ENCODE data around the gene TMEM108.

TMEM108 gene

DNA sequence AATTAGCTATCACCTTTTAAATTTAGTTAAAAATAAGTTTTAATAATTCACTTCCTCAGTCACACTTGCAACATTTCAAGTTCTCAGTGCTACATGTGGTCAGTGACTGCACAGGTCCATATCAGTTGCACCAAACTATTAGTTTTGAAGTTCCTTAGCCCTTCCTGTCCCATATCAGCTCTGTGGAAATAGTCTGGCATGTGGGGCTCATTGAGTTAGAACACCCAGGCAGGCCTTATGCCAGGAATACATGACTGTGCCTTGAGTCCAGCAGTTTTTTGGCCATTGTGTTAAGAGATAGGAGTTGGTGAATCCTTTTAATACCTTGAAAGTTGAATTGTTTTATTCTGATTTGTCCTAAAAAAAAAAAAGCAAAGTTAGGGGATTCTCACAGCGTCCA lies 207.9 kb downstream of the TMEM108 start:
- DNase-seq = no peak

DNA sequence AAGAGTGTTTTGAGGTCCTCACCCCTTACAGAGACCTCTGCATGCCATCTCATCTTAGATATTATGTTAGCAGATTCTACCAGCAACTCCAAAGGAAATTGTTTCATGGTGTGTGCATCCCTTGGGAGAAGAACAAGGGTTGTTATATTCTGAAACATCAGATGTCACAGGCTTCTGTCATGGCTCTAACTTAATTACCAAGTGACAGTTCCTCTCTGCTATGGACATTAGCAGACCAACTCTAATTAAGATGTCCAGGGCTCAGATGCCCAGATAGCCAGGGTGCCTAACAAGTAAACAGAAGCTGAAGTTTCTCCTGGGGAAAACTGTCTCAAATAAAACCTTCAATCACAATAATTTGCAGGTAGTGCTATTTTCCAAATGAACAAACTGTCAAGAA lies 208.6 kb downstream of the TMEM108 start:
- DNase-seq = no peak

DNA sequence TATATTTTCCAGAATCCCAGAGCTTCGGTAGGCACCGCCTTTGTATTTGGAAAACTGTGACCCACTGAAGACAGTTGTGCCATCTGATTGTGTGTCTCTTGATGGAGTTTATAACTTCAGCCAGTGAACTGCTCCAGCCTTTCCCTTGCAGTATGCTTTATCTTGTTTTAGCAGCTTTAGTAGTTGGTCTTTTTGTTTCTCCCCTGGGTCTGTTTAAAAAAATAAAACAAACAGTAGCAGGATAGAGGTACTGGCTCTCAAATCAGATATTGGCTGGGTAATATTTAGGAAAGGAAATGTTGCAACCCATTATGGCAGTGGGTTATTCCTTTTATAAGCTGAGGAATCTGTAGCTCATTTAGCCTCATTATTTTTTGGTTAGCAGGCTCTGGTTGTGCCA lies 210.2 kb downstream of the TMEM108 start:
- DNase-seq = no peak

DNA sequence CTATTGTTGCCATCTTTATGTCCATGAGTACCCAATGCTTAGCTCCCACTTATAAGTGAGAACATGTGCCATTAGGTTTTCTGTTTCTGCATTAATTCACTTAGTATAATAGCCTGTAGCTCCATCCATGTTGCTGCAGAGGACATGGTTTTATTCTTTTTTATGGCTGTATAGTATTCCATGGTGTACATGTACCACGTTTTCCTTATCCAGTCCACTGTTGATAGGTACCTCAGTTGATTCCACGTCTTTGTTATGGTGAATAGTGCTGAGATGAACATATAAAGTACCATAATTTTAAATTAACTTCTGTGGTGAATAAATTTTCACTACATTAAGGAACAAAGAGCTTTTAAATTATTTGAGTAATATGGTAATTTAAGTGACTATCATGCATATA lies 211.3 kb downstream of the TMEM108 start:
- no peak for DNase-seq

DNA sequence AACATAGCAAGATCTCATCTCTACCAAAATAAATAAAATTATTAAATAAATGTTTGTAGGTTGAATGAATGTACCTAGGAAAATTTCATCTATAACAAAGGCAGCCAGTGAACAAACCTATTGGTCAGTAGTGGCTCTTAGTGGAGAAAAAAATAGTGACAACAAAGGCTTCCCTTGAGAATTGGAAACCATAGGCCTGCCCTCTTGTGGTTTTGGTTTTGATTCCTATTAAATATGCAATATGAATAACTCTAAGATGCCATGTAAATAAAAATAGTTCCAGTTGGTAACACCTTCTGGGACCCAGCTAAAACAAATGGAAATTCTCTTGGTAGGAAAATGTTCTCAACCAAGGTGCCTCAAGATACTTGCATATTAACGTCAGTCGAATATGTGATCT lies 216.0 kb downstream of the TMEM108 start:
- no peak for DNase-seq

DNA sequence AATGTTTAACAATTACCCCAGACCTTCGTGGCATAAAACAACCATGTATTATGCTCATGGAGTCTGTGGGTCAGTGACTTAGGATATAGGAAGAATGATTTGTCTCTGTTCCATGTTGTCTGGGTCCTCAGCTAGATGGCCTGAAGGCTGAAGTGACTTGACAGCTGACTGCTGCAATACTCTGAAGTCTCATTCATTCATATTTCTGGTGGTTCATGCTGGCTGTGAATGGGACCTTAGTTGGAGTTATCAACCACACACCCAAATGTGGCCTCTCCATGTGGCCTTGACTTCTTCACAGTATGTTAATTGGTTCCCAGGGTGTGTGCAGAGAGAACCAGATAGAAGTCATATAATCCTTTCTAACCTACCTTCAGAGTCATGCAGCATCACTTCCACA lies 216.5 kb downstream of the TMEM108 start:
- DNase-seq = no peak

DNA sequence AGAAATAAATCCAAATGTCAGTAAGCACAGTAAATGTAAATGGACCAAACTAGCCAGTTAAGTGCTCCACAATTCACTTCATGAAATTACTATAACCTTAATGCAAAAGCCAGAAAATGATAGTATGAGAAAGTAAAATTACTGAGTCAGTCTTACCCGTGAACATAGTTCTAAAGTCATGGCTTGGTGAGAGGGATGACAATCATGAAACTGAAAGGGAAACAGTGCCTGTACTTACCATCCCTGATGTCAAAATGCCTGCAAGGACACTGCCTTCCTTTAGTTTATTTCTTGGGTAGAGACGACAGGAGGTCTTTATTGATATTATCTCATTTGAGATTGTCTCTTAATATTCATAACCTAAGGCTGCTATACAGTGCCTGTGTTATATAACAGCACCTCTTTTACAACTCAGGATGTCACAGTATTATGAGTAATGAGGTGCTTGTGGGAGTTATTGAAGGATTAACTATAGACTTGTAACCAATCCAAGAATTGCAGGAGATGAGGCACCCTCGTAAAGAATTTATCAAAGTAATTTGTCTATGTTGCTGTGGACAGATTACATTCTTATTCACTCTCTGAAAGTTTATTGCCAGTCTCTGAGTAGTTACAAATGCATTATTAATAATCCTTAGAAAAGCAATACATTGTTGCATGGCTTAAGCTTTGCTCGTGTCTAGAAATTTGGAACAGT lies 218.7 kb downstream of the TMEM108 start:
- no peak for DNase-seq

DNA sequence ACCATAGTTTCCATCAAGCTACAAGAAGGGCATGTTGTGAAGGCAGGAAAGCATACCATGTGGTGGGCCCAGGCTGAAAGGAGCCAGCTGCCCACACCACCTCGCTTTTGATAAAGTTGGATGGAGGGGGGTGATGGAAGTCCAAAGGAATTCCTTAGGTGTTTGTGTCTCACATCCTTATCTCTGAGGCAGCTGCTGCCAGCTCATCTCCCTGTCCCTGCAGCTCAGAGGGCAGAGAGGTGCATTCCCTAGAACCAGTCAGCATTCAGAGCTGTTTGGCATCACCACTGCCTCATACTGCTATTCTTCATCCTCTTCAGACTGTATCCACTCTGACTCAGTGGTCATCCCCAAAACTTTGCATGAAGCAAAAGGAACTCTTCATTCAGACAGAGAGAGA lies 220.2 kb downstream of the TMEM108 start:
- DNase-seq = no peak

DNA sequence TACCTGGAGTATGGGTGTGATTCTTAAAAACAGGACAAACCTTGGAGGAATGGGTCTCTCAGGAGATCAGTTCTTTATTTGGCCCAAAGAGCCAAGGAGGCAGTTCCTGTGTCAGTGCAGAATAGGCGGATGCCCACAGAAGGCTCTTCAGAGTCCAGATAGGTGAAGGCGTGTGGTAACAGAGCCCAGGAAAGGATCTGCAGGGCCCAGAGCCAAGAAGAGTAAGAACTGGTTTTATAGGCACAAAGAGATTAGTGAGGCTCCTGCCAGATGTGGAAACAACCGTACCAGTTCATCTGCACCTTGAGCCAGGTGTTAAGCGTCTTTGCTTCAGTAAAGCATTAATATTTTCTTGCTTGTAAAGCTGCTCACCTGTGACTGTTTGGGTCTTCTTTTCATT lies 221.6 kb downstream of the TMEM108 start:
- no peak for DNase-seq

DNA sequence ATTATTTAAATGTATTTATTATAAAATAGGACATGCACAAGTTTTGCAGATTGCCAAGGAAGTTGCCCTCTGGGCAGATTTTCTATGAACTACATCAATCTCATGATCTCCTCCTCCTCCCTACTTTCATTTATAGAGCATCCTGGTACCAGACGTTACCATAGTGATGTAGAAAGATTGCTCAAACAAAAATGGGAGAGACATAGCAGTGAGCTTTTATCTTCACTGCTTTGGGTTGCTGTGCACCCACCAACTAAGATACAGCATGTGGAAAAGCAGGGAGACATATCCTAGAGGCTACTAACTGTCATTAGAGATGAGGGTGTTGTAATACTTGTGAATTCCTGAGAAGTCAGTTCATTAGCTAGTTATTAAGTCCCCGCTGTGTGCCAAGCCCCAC lies 224.1 kb downstream of the TMEM108 start:
- DNase-seq = no peak

DNA sequence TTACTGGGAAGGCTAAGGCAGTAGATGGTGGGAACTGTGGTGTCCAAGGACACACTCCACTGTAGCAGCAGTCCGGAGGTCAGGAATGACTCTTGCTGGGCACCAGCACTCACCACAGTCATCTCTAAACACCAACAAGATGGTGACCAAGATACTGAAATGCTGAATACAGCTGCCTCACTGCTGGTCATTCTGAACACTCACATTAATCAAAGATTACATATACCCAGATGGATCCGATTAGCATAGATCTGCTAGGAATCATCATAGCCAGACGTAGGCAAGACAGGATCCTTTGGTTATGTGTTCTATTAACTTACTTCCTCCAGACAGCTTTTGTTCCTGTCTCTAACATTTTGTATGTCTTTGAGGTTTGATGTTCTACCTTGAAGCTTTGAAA lies 226.7 kb downstream of the TMEM108 start:
- DNase-seq = no peak

DNA sequence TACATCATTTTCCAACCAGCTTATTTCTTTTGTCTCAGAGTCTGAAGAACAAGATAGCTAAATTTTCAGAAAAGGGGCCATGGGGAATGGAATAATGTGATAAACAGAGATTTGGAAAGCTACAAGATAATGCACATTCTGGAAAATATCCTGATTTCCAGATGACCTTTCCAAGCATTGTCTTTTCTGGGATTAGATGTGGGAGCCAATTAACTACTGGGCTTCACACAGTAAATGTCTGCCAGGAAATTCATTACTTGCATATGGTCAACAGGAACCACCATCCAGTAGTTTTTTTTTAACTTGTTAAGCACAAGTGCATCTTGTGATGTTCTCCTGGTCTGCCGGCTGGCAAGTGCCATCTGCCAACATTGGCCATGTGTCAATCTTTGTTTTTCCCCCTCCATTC lies 230.5 kb downstream of the TMEM108 start:
- DNase-seq = no peak

DNA sequence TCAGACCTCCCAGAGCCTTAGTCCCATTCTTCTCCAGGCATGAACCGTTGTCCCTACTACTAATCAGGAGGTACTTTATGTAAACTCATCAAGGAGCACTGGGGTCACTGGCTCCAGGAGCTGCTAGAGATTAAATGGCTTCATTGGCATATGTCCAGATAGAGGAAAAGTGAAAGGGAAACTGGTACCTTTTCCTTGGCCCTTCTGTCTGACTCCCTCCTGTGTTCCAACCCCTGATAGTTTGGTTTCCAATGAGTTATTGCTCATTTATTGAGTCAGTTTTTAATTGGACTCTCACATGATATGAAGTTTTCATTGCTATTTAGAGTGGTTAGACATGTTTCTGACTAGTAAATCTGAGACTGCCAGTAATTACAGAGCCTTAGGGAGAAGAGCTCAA lies 231.2 kb downstream of the TMEM108 start:
- no peak for DNase-seq

DNA sequence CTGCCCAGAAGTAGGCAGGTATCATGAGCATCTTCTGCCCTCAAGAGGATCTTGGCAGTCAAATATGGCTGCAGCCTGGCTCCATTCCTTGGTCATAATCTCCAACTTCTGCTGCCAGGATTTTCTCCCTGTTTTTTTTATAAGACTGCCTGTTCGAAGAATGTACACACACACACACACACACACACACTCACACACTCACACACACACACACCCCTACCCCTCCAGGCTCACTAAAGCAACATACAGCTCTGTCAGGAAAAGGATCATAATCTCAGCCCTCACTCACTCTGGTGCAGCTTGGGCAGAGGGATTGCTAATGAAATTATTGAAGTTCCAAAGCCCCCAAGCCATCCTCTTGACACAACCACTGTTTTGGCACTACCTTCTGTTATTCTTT lies 232.4 kb downstream of the TMEM108 start:
- DNase-seq = no peak

DNA sequence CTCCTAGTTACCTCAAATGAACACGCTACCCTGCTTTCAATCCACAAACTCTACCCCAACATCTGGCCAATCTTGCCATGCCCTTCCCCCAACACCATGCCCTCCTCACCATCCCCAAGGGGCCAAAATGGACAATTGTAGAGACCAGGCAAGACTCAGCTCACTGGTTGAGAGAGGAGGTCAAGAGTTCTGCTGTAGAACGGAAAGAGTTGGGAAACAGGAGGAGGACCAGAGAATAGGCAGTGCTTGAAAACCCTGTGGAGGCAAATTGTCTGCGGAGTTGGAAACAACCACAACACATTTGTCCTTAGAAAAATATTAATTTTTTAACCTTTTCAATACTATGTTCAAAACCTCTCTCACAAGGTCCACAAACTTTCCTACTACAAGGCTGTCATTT lies 232.9 kb downstream of the TMEM108 start:
- no peak for DNase-seq

DNA sequence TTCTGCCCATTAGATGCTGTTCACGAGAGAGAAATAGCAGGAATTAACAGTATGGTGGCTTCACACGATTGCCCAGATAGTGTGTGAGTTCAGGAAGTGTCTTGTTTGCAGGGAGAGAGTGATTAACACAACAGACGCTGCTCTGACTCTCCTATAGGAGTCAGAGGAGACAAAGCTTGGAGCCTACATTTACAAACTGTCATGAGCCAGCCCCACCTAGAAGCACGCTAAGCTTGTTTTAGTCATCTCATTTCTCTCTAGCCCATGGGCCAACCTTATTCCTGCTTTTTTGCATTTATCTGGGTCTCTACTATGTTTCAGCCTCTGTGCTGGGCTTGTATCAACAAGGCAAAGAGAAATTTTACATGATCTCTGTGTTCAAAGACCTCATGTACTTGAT lies 233.3 kb downstream of the TMEM108 start:
- DNase-seq = no peak

DNA sequence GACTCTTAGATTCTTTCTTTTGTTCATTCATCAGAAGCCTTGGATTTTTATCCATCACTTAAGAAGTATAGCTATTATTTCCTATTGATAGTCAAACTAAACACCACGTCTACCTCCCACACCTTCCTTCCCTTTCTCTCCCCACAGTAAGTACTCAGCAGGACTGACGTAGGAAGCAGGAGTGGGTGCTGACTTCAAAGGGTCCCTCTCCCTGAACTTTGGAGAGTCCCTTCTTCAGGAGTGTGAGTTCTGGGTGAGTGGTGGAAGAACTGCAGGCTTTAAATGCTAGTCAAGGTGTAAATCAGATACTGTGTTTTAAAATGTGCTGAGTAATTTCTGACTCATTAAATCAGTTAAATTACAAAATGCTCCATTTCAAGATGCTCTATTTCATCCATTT lies 235.2 kb downstream of the TMEM108 start:
- no peak for DNase-seq

DNA sequence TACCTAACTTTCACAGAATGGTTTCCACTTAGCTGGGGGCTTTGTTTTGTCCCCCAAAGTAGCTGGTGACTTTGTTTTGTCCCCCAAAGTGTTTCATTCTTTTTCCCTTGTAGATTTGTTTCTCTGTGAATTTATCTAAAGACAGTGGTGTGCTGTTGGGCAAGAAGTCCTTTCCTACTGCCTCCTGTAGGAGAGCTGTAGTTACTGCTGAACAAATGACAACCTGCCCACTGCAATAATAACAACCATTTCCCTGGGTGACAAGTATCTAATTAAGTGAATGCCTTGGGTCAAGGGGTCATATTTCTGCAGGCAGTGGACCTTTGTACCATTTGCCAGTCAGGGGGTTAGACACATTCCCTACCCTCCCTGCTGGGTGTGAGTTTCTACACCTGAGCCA lies 236.3 kb downstream of the TMEM108 start:
- DNase-seq = no peak

DNA sequence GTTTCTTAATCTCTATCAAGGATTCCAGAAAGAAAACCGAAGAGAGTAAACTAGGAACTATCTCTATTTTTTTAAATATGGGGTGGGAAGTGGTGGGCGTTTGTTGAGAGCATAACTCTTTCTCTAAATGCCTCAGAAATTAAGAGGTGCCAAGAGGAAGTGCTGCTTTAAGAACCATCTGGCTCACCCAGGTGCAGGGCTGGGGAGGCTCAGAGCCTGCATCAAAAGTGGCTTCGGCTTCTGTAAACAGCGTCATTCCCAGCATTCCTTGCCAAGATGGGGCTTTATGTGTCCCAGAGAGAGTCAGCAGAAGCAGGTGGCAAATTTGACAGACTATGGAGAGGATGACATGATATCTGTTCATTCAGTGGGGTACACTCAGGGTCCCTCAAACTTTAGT lies 238.4 kb downstream of the TMEM108 start:
- DNase-seq = no peak

DNA sequence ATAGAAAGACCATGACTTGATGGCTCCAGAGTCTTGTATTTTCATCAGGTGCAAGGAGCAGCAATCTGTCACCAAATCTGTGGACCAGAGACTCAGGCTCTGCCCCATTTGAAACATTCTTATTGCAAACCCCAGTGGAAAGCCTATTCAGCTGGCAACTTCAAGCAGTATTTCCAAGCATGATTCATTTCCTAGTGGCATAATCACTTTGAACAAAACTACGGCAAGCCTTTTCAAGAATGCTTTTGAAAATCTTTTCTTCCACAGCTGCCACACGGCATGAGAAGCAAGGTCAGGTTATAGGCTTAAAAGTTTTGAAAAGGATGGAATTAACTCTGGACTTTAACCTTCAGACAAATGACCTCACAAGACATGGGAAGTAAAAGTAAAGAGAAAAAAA lies 239.6 kb downstream of the TMEM108 start:
- DNase-seq = no peak

DNA sequence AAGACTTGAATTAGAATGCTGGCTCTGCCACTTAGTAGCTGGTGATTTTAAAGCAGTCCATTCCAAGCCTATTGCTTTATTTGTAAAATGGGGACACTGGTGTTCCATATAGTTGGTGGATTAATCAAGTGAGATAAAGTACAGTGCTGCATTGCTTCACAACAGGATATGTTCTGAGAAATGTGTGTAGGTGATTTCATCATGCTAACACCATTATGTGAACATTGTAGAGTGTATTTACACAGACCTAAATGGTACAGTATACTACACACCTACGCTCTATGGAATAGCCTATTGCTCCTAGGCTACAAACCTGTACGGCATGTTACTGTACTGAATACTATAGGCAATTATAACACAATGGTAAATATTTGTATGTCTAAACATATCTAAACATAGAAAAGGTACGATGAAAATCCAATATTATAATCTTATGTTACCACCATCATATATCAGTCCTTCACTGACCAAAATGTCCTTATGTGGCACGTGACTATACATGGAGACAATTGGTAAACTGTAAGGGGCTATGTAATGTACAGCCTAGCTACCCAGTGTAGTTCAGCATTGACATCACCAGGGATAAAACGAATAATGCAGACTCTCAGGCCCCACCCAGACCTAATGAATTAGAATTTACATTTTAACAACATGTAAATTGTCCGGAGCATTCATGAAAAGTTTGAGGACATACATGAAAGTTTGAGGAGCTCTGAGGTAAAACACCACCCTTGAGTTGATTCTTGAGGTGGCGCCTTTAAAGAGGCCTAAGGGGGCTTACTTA lies 240.3 kb downstream of the TMEM108 start:
- DNase-seq = no peak

DNA sequence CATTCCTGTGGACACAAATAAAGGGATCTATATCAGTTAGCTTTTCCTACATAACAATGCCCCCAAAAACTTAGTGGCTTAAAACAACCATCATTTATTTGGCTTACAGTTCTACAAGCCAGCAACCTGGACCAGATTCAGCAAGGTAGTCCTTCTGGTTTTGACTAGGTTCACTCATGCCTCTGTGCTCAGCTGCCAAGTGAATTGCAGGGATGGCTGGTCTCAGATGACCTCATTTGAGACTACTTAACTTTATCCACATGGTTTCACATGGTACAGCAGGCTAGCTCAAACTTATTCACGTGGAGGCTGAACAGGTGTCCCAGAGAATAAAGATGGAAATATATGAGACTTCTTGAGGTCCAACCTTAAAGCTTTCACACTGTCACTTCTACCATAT lies 242.4 kb downstream of the TMEM108 start:
- DNase-seq = no peak

DNA sequence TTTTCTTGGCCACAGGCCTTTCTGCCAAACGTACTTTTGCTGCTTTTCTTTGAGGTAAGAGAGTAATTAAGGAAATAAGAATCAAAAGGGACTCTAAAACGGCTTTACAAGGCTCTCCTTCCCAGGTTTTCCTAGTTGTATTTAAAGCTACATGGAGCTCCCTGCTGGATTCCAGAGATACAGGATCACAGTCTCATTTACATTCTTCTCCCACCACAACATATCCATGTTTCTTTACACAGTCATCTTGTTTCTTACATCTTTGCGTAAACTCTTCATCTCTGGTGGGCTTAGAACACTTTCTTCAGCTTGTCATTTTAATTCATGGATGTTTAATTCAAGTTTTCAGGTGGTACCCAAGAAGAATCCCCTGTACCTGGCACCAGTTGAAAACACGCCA lies 244.0 kb downstream of the TMEM108 start:
- DNase-seq = no peak

DNA sequence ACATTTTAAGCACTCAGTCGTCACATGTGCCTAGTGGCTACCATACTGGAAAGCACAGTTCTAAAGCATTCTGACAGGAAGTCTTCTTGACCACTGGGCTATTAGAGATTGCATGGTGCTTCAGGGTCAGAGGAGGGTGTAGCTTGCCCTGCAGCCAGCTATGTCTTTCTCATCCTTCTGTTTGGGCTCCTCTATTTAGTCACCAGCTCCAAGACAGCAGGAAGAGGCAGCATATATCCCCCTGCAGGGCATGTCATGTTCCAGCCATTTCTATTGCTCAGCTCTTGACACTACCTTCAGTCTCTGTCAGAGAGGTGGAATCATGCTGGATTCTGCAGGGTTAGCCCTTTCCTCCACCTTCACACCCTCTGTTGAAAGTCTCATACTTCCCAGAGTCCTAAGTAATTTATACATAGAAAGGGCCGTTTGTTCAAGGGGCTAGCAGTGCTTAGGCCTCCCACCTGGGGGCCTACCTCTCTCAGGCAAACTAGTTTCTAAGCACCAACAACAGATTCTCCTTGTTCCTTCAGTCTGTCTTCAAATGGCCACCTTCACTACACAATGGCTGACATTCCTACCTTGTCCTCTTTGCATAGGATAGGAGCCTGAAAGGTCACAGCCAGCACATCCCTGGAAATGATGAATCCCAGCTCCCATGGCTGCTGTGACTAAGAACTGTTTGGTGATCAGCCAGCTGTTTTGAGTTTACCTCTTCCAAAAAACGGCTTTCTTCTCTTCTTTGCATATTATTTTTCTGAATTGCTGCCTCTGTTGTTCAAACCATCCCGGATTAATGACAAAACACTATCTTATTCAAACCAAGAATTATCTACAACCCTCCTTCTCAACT lies 246.0 kb downstream of the TMEM108 start:
- DNase-seq = no peak
